Neuron (in vitro differentiated cells): ENCODE measurements around the gene NDUFS6.
"Not testable (repeated sequence)": the region's sequence is repeated elsewhere in the genome, so short reads cannot be mapped to it uniquely, and the experiment has no call there.

Source experiments
- H2AFZ ChIP-seq: one replicate; pipeline ENCODE4 v1.6.1; 2013; ENCODE audit warnings: low read depth, mild to moderate bottlenecking, inconsistent platforms, low read length, moderate library complexity
- H3K27me3 ChIP-seq: one replicate; pipeline ENCODE4 v1.6.1; 2013; ENCODE audit warnings: low read length; ENCODE audit not compliant: insufficient read depth
- H3K36me3 ChIP-seq: one replicate; pipeline ENCODE4 v1.6.1; 2013; ENCODE audit warnings: low read length; ENCODE audit not compliant: insufficient read depth
- H3K4me1 ChIP-seq: one replicate; pipeline ENCODE4 v1.6.1; 2013; ENCODE audit warnings: low read length; ENCODE audit not compliant: insufficient read depth
- H3K4me3 ChIP-seq: 2 replicates; pipeline ENCODE4 v1.5.1; 2013; ENCODE audit warnings: mild to moderate bottlenecking, low read length, moderate library complexity
- H3K9me3 ChIP-seq: one replicate; pipeline ENCODE4 v1.6.1; 2013; ENCODE audit warnings: low read length

The NDUFS6 gene

DNA sequence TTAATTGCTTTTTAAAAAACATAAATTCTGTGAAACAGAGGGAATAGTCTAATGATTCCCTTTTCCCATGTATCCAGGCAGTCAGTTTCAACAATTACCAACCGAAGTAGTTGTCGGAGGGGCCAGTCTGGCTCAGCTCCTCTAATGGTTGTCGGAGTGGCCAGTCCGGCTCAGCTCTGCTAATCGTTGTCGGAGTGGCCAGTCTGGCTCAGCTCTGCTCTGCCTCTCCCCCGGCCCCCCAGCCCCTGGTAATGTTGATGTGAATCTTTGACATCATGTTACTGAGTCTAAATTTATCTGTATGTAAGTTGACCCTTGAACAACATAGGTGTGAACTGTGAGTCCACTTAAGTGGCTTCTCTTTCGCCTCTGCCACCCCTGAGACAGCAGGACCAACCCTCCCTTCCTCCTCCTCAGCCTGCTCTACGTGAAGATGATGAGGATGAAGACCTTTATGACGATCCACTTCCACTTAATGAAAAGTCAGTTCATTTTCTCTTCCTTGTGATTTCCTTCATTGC lies 9.4 kb downstream of the NDUFS6 start:
- H3K36me3 ChIP-seq = peaks cover 85% of the 10 kb centered on the region
- H3K9me3 ChIP-seq = peaks cover 21% of the 10 kb centered on the region
- H2AFZ ChIP-seq = no peak overlapping the region
- no peaks in the 10 kb centered on the region for H3K4me1 ChIP-seq
- H3K4me3 ChIP-seq = no peak overlapping the region
- no peaks in the 10 kb centered on the region for H3K27me3 ChIP-seq

DNA sequence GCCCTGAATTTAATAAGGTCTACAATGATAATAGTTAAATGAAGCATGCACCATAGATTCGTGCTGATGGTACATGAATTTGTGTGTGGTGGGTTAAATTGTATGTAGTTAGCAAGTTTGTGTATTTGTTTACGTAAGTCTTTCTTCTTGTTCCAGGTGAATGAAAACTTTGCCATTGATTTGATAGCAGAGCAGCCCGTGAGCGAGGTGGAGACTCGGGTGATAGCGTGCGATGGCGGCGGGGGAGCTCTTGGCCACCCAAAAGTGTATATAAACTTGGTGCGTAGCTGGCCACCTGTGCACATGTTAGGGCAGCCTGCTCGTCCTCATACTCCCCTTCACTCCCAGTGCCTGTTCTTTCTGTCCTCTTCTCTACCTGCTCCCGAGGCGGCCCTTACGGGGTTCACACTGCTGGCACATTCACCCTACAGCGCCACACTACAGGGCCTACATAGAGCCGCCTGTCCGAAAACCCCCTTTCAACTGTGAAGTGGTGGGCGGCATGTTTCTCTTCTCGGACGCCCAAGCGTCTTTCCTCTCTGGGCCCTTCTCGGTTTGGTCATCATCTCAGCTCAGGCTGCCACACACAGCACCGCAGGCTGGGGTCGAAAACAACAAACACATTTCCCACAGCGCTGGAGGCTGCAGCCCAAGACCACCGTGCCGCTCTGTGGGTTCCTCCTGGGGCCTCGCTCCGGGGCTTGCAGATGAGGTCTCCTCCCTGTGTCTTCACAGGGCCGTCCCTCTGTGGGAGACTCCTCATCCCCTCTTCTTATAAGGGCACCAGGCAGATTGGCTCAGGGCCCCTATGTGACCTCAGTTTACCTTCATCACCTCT lies 13.2 kb downstream of the NDUFS6 start:
- peaks cover 16% of the 10 kb centered on the region for H3K9me3 ChIP-seq
- H3K36me3 ChIP-seq = peaks cover 77% of the 10 kb centered on the region
- H3K4me3 ChIP-seq = no peak overlapping the region

DNA sequence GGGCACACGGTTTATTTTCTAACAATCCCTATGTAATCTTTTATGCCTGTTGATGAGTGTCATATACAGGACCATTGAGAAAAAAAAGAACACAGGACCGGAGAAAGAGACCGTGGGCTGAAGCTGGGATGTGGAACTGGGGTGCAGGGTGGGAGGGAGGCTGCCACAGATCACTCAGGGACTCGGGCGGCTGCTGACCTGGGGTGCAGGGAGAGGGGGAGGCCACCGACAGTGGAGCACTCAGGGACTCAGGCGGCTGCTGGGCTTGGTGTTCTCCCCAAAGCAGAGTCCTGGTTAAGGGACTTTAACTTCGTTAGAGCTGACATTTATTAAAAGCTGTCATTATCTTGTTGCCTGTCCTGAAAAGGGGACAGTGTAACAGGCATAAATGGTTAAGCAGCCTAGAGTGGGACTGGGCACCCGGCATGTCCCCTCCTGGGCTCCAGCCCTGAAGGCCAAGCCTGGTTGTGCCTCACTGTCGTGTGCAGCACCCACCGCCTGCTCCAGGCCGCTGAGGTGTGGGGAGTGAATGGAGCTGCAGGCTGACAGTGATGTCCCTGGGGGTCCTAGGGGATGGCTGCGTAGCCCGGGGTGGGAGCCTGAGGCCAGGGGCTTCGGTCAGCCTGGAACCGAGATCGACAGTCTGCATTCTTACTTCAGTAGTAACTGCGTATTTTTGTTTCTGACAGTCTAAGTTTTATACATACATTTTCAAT lies 14.0 kb downstream of the NDUFS6 start:
- Histone ChIP-seq H3K27me3 (no peaks in the 10 kb centered on the region), H3K36me3 (peaks cover 77% of the 10 kb centered on the region), H3K4me1 (peaks cover 4% of the 10 kb centered on the region), H3K9me3 (peaks cover 14% of the 10 kb centered on the region), H2AFZ (no peak overlapping the region), H3K4me3 (no peak overlapping the region)

More for the DNA sequence above, 13.2 kb downstream of the NDUFS6 start:
- Histone ChIP-seq H2AFZ (no peak overlapping the region), H3K27me3 (no peaks in the 10 kb centered on the region), H3K4me1 (peaks cover 4% of the 10 kb centered on the region)

DNA sequence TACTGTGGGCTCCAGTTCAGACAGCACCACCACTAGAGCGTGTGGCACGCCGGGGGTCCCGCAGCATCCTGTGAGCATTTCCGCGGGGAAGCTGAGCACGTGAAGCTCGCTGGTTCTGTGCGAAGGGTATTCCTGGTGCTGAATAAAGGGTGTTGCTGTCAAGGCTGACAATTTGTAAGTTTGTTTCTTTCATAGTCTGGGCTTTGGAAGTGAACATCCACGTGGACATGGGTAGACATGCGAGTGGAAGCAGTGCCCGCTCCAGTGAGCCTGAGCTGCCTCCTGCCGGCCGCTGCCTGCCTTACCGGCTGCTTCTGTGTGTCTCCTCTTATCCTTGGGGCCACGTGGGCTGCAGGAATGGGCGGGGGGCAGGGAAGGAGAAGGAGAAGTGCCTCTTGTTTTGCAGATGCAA lies 14.7 kb downstream of the NDUFS6 start:
- Histone ChIP-seq H3K27me3 (no peaks in the 10 kb centered on the region), H3K9me3 (peaks cover 14% of the 10 kb centered on the region), H2AFZ (no peak overlapping the region), H3K4me1 (peaks cover 4% of the 10 kb centered on the region), H3K4me3 (no peak overlapping the region), H3K36me3 (peaks cover 80% of the 10 kb centered on the region)

DNA sequence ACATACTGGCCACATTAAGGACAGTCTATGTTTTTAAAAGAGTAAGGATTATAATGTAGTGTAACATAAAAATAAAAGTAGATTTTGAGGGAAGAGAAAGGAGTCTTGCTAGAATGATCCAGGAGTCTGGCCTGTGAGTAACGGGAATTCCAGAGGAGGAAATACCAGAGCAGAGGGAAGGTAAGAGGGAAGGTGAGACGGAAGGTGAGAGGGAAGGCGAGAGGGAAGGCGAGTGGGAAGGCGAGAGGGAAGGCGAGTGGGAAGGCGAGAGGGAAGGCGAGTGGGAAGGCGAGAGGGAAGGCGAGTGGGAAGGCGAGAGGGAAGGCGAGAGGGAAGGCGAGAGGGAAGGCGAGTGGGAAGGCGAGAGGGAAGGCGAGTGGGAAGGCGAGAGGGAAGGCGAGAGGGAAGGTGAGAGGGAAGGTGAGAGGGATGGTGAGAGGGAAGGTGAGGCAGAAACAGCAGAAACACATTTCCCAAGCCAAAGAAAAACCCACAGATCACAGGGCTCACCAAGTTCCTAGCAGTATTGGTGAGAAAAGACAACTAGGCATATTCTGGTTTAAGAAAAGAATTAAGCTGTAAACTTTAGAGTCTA lies 15.4 kb downstream of the NDUFS6 start:
- not testable (repeated sequence) for H3K4me3 ChIP-seq, H3K4me1 ChIP-seq, H3K27me3 ChIP-seq, H2AFZ ChIP-seq
- Histone ChIP-seq H3K9me3 (peaks cover 17% of the 10 kb centered on the region), H3K36me3 (peaks cover 80% of the 10 kb centered on the region)

DNA sequence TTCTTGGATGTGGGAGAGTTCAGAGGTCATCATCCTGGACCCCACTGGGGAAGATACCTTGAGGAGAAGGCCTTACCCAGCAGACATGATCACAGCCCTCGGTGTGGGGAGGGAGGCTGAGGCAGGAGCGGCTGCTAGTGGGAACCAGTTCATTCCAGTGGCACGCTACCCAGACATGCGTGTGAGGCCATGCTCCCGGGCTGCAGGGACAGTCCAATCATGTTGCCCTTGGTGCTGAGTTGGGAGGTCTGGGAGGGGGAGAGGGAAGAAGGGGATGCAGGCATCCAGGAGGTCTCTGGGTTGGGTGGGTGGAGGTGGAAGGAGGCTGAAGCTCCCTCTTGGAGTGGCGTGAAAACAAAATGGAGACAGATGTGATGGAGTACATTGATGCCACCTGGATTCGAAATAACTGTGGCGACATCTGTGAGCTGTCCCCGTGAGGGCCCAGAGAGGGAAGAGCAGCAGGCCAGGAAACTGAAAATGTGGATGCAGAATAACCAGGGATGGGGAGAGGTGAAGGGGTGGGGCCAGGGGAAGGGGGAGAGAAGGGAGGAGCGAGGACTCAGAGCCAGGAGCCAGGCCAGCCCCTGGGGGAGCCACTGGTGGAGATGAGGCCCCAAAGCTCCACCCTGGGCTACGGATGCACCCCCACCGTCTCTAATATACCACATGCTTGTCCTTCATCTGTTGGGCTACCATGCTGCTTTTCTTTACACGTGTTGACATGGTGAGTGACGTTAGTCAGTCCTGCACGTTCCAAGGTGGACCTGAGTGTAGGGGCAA lies 16.2 kb downstream of the NDUFS6 start:
- peaks cover 20% of the 10 kb centered on the region for H3K9me3 ChIP-seq
- H3K4me3 ChIP-seq = no peak overlapping the region
- H2AFZ ChIP-seq = no peak overlapping the region
- H3K36me3 ChIP-seq = peaks cover 83% of the 10 kb centered on the region
- peaks cover 4% of the 10 kb centered on the region for H3K4me1 ChIP-seq
- H3K27me3 ChIP-seq = no peaks in the 10 kb centered on the region

DNA sequence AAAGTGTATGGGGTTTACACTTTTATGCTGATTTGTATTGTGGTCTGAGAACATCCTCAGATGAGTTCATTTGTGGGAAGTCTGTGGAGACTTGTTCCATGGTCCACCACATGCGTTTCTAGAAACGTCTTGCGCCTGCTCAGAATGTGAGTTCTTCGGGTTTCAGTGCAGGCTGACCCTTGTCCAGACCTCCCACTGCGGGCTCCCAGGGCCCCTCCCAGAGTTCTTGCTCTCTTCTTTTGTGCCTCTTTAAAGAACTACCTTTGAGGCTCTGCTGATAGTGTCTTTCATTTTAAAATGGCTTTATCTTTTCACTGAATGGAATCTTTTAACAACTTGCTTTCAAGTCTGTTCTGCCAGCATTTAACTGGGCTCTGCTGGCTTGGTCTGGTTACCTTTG lies 17.6 kb downstream of the NDUFS6 start:
- Histone ChIP-seq H3K27me3 (no peaks in the 10 kb centered on the region), H3K4me1 (peaks cover 4% of the 10 kb centered on the region), H2AFZ (no peak overlapping the region), H3K9me3 (peaks cover 20% of the 10 kb centered on the region), H3K4me3 (no peak overlapping the region), H3K36me3 (peaks cover 83% of the 10 kb centered on the region)

DNA sequence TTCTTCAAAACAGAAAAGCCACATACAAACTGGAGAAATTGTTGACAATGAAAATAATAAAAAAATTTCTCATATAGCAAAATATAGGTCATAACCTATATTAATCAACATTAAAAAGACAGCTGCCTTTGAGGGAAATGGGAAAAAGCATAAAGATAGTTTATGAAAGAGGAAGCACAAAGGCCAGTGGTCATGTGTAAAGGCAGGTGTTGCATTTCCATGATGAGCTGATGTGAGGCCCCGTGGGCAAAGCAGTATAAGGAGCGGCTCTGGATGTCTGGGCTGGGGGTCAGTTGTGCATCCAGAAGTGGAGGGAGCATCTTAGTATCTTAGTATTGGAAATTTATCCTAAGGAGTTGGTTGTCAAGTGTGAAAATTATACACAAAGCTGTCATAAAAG lies 18.3 kb downstream of the NDUFS6 start:
- no peak overlapping the region for H2AFZ ChIP-seq
- H3K4me1 ChIP-seq = peaks cover 4% of the 10 kb centered on the region
- H3K4me3 ChIP-seq = no peak overlapping the region
- peaks cover 78% of the 10 kb centered on the region for H3K36me3 ChIP-seq
- H3K27me3 ChIP-seq = no peaks in the 10 kb centered on the region
- H3K9me3 ChIP-seq = peaks cover 20% of the 10 kb centered on the region

DNA sequence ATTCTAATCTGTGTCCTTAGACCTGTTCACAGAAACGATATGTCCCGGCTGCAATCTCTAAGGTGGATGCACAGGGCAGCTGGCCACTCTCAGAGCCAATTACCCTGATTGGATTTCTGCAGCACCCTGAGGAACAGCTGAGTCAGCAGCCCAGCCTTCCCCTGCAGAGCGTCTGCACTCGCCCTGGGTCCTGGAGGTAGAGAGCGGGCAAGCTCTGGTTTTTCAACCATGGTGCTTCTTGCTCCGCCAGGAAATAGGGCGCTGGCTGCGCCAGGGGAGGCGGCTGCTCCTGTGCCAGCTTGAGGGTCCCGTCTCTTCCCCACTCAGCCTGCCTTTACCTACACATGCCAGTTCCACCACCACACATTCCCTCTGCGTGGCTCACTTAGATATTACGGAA lies 19.2 kb downstream of the NDUFS6 start:
- H3K36me3 ChIP-seq = peaks cover 77% of the 10 kb centered on the region
- H2AFZ ChIP-seq = no peak overlapping the region
- no peak overlapping the region for H3K4me3 ChIP-seq
- peaks cover 4% of the 10 kb centered on the region for H3K4me1 ChIP-seq
- H3K9me3 ChIP-seq = peaks cover 19% of the 10 kb centered on the region
- H3K27me3 ChIP-seq = no peaks in the 10 kb centered on the region

DNA sequence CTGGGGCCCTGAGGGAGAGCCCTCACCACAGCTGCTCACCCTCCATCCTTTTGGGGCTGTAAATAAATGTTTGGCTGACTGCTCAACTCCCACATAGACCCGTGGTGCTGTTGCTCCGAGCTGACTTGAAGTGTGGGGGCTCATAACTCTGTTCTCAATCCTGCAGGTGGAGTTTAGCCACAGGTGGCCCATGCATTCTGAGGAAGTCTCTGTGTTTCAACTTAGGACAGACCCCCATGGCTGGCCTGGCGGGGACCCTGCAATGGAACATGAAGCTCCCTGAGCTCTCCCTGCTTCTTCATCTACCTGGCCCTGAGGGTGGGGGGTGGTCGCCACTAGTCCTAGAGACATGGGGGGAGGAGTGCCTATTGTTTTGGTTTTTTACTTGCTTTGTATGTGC lies 19.7 kb downstream of the NDUFS6 start:
- H3K9me3 ChIP-seq = peaks cover 15% of the 10 kb centered on the region
- H2AFZ ChIP-seq = no peak overlapping the region
- H3K4me3 ChIP-seq = no peak overlapping the region
- peaks cover 71% of the 10 kb centered on the region for H3K36me3 ChIP-seq
- no peaks in the 10 kb centered on the region for H3K27me3 ChIP-seq
- H3K4me1 ChIP-seq = peaks cover 4% of the 10 kb centered on the region

DNA sequence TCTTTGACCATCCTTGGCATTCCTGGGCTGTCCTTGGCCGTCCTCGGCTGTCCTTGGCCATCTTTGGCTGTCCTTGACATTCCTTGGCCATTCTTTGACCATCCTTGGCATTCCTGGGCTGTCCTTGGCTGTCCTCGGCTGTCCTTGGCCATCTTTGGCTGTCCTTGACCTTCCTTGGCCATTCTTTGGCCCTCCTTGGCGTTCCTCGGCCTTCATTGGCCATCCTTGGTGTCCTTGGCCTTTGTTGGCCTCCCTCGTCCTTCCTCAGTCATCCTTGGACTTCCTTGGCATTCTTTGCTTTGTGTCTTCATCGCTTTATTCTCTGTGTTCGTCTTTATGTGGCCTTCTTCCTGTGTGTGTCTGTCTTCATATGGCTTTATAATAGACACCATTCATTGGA lies 20.7 kb downstream of the NDUFS6 start:
- Histone ChIP-seq H3K27me3 (no peaks in the 10 kb centered on the region), H3K4me3 (no peak overlapping the region), H3K36me3 (peaks cover 68% of the 10 kb centered on the region), H3K4me1 (peaks cover 4% of the 10 kb centered on the region), H3K9me3 (peaks cover 13% of the 10 kb centered on the region), H2AFZ (no peak overlapping the region)

DNA sequence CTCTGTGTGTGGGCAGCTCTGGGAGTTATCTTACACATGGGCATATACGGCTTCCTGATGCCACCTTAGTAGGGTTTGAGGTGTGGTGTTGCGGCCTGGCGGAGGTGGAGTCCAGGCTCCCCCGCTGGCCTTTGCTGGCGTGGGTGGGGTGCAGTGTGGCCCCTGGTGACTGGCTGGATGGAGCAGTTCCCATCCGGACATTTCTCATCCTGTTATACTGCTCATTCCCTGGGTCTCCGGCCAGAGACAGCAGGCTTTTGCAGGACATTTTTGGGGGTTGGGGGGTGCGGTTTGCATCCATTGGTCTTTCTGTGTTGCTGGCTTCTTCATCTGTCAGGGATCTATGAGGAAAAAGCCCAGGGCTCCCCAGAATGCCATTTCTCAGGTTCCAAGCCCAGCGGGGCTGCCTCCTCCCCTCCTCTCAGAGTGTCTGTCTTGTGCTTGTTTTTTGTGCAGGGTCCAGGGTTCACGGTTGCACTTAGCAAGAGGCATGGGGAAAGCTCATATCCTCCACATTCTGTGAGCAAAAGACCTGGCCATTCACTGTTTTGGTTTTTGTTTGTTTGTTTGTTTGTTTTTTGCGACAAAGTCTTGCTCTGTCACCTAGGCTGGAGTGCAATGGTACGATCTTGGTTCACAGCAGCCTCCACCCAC lies 22.3 kb downstream of the NDUFS6 start:
- Histone ChIP-seq H3K9me3 (peaks cover 8% of the 10 kb centered on the region), H2AFZ (no peak overlapping the region), H3K4me3 (no peak overlapping the region), H3K4me1 (peaks cover 4% of the 10 kb centered on the region), H3K27me3 (no peaks in the 10 kb centered on the region), H3K36me3 (peaks cover 58% of the 10 kb centered on the region)
